NOMO-1 treated with dmso at 0.1 percent for 144 hours (cell line): Measurements from ENCODE around the gene FPR2.
"Not testable (repeated sequence)": the region's sequence is repeated elsewhere in the genome, so short reads cannot be mapped to it uniquely, and the experiment has no call there.

ENCODE experiments used
- DNase-seq: peaks from one replicate; lab custom pipeline; 2025; ENCODE audit not compliant: unreplicated experiment; lab: John Stamatoyannopoulos, UW

FPR2 gene

DNA sequence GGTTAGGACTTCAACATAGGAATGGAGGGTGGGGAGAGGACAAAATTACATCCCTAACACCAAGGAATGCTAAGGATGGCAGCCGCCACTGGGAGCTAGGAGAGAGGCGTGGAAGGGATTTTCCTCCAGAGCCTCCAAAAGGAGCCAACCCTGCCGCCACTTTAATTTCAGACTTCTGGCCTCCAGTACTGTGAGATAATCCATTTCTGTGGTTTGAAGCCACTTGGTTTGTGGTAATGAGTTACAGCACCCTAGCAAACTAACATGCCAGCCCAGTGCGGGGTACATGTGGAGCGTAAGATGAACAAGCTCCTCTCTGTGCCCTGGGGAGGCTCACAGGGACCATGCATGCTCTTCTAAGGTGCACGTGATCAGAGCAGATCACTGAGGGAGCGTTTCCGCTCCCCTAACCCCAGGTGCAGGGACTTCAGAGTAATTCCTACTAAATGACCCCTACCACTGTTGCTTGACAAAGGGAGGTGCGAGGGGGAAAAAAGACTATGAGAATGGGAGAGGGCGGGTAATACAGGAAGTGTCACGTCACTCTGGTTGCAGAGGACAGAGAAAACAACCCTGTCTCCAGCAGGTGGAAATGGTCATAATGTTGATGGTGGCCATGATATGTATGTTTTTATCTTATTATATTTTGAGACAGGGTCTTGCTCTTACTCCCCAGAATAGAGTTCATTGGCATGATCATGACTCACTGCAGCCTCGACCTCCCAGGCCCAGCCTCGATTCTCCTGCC lies 21.3 kb upstream of the FPR2 start:
- no peak for DNase-seq

DNA sequence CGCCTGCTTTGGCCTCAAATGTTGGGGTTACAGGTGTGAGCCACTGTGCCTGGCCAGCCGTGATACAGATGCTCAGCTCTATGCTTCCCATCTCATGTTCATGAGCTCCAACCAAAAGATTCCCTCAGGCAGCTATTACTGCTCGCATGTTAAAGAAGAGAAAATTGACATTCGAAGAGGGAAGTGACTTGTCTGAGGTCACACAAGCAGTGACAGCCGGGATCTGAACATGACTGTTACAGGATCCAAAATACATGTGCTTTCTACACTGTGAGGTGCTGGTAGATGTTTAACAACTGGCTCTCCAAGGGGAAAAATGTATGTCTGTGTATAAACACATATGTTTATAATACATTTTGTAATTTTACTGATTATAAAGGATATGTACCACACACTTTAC lies 20.6 kb upstream of the FPR2 start:
- DNase-seq: peak; percentile 14

DNA sequence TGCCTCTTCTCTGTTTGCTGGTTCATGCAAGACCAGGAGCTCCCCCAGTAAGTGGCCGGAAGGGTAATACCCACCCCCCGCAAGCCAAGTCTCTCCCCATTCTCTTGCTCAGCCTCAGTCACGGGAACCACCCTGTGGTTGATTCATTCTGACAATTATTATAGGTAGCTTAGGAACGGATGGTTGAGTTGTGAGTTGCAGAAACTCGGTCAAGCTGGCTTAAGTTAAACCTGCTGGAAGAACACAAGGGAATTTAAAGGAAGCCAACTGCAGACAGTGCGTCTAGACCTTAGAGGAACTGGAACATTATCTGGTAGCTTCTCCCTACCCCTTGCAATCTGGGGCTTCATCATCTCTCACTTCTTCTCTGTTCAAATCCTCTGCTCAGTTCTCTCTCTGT lies 18.2 kb upstream of the FPR2 start:
- DNase-seq: peak; percentile 21

DNA sequence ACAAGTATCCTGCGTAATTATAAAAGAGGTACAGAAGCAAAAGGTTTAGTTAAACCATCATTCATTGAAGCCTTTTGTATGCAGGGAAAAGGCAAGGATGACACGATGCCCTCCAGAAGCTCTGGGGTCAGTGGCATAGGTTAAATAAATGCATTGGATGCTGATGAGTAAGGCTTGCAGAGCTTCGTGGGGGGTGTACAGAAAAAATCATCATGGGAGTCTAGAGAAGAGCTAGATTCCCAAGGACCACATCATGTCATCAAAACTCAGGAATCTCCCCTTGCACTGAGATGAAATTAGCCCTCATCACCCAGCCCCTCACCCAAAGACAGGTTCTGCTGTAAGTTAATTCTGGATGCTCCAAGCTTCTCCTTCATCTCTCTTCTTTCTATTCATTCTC lies 17.6 kb upstream of the FPR2 start:
- DNase-seq: no peak

DNA sequence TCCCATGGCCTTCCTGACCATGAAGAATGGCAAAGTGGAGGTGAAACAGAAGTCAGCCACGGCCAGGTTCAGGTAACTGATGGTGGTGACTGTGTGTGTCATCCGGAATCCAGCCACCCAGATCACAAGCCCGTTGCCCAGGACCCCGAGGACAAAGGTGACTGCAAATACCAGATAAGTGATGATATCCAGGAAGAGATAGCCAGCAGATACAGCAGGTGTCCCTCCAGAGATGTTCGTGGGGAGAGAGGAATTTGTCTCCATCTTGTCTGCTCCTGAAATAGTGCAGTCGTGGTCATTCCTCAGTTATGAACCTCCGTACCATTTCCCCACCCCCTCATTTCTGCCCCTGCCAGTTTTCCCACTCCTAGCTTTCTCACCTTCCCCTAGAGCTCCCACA lies 14.2 kb upstream of the FPR2 start:
- DNase-seq: no peak

DNA sequence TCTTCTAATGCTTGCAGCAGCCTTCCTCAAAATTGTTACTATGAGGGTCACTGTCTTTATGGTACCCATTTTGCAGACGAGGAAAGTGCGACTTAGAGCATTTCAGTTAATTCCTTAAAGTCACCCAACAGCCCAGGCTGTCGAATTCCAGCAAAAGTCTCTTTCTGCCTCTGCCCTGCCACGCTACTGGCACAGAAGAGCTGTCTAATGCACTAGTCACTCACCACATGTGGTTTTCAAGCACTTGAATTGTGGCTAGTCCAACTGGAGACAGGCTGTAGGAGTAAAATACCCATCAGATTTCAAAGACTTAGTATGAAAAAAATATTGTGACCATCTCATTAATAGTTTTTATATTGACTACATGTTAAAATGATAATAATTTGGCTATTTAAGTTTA lies 11.0 kb upstream of the FPR2 start:
- DNase-seq: no peak

DNA sequence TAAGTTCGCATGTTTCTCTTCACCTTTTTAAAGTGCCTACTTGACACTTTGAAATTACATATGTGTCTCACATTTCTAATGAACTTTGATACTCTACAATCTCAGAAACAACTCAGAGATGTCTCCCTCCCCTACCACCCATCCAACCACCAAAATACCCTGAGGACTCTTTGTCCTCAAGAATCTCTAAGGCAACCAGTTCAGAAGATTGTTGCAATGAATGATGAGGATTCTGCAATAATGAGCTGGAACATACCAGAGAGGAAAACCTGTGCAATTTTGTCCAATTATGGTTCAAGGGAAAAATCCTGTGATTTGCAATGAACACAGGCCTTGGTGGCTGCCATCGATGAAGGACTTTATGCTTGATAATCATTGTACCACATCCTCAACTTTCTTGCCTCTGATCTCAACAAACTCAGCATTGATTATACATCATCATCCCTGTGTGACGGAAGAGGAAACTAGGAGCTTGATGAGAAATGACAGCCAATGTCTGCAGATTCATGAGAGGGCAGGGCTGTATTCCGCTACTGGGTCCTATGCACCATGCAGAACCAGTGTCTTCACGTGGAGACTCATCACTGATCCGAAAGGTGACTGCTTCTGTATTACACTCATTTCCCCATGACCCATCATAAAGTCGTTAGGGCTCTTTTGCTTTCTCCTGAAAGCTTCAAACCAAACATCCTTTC lies 10.4 kb upstream of the FPR2 start:
- DNase-seq: no peak

DNA sequence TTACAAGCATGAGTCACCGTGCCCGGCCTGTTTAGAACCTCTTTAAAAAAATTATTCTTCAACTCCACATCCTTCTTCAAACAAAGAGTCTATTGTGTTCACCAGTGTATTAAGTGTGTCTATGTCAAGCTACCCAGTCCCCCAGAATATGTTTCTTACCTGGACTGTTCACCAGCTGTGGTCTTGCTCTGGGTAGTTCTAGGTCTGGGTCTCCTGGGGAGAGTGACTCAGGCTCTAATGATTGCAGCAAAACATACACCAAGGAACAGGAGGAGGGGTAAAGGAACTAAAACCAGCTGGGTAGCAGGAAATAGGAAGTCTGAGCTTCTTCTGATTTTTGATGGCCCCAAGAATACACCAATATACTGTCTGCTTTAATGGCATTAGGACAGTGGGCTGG lies 9.3 kb upstream of the FPR2 start, which contains the start of gene FPR1:
FPR1 (minus strand) TSS at position 224 of the 400 bp plus-strand sequence. CDS start 4,884 bp downstream, outside the sequence.
- DNase-seq: peak; percentile 93

DNA sequence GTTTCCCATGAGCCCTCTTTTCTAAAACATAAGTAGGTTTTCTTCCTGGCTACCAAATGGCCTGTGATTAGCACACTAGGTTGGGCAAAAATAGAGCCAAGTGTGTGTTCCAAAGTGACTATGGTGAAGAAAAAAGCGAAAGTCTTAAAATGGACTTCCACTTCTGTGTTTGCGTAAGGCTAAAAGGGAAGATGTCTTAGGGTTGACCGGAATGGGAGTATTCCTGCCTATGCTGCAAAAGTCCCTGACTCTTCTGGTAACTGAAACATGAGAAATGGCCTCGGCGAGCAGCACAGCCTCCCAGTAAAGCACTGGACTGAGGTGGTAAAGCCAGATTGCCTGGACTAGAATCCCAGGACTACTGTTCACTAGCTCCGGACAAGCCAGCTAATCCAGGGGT lies 6.9 kb upstream of the FPR2 start:
- peak; percentile 45 for DNase-seq

DNA sequence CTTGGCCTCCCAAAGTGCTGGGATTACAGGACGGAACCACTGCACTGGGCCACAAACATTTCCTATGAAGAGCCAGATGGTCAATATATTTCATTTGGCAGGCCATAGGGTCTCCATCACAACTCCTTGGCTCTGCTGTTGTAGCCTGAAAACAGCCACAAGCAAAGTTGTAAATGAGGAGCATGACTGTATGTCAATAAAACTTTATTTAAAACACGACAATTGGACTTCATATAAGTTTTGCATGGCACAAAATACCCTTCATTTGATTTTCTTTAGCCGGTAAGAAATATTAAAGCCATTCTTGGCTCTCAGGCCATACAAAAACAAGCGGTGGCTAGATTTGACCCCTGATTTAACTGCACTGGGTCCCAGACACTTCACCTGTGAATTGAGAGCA lies 6.2 kb upstream of the FPR2 start:
- no peak for DNase-seq

DNA sequence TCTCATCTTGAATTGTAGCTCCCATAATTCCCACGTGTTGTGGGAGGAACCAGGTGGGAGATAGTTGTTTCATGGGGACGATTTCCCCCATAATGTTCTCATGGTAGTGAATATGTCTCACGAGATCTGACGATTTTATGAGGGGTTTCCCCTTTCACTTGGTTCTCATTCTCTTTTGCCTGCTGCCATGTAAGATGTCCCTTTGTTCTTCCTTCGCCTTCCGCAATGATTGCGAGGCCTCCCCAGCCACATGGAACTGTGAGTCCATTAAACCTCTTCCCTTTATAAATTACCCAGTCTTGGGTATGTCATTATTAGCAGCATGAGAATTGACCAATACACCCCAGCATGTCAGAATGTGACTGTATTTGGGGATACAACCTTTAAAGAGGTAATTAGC lies 5.4 kb upstream of the FPR2 start:
- no peak for DNase-seq

DNA sequence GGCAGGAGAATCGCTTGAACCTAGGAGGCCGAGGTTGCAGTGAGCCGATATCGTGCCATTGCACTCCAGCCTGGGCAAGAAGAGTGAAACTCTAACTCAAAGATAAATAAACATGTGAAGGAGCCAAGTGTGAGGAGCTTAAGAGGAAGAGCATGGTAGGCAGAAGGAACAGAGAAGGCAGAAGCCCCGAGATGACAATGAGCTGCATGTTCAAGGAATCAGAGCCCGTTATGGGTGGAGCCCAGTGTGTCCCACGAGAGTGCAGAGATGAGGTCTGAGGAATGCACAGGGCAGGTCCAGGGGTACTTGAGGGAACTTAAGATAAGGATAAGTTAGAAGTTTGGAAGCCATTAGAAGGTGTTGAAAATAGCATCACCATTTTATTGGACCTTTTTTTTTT lies 716 bp downstream of the FPR2 start:
- no peak for DNase-seq

DNA sequence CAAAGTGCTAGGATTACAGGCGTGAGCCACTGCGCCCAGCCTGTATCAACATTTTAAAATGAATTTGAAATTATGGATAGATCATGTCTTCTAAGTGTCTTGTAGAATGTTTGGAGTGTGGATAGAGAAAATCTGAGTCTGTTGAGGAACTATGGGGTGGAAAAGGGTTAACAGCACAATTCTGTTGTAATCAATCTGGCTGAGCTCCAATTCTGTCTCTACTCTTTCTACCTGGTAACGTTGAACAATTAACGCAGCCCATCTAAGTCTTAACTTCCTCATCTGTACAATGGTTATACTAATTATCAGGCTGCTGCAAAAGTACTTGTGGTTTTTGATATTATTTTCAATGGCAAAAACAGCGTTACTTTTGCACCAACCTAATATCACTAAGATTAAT lies 4.1 kb downstream of the FPR2 start:
- DNase-seq: peak; percentile 56

DNA sequence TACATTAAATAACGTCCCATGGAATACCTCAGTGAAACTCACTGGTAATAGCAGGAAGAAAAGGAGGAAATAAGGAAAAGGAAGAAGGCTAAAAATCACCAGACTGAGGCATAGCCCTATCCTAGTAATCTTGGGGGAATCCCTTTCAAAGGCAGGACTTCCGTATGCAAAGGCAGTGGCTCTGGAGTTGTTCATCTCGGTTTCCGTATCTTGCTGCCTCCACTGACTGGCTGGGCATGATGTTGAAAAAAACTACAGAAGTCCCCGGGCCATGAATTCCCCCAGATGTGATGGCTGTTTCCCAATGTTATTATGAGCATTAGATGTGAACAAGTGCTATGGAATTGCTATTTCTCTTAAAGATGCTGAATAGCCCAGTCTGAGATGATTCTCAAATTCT lies 5.5 kb downstream of the FPR2 start:
- DNase-seq: no peak

DNA sequence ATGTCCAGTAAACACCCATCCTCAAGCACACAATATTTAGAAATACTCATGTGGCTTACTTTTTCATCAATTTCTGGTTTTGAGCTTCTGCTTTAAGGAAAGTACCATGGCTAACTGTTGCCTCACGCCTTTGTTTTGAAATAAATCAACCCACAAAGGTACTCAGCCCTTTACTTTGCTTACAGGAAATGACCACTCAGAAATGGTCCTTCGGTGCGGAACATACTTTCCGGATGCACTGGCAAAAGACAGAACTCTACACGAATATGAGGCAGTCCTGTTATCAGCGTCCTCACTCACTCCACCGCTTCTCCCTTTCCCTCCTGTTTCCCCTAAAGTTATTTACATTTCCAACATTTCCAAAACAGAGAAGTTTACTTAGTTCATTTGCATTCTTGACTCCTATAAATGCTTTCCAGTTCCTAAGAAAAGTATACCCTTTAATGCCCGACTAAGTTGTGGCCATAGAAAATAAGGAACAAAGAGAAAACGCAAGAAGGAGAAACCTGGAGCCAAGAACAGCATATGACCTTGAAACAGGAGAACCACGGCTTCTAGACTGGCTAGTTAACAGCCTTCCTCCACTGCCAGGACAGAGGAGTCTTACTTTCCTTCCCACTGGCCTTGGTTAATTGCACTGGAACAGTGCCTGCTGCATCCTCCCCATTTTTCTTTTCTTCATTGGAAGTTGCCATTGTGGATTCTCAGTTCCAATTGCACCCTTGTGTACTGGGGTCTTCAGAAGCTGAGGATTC lies 10.6 kb downstream of the FPR2 start:
- DNase-seq: peak; percentile 76

DNA sequence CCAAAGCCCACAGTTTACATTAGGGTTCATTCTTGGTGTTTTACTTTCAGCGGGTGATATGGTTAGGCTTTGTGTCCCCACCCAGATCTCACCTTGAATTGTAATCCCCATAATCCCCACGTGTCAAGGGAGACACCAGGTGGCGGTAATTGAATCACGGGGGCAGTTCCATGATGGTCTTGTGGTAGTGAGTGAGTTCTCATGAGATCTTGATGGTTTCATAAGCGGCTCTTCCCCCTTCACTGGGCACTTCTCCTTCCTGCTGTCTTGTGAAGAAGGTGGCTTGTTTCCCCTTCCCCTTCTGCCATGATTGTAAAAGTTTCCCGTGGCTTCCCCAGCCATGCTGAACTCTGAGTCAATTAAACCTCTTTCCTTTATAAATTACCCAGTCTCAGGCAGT lies 12.0 kb downstream of the FPR2 start:
- DNase-seq: no peak

DNA sequence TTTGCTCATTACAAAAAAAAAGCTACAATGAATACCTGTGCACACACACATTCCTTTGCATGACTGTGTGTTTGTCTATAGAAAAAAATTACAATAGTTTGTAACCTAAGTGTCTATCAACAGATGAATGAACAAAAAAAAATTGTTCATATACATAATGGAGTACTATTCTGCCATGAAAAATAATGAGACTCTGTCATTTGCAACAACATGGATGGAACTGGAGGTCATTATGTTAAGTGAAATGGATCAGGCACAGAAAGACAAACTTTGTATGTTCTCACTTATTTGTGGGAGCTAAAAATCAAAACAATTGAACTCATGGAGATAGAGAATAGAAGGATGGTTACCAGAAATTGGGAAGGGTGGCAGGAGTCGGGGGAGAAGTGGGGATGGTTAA lies 15.6 kb downstream of the FPR2 start:
- not testable (repeated sequence) for DNase-seq

DNA sequence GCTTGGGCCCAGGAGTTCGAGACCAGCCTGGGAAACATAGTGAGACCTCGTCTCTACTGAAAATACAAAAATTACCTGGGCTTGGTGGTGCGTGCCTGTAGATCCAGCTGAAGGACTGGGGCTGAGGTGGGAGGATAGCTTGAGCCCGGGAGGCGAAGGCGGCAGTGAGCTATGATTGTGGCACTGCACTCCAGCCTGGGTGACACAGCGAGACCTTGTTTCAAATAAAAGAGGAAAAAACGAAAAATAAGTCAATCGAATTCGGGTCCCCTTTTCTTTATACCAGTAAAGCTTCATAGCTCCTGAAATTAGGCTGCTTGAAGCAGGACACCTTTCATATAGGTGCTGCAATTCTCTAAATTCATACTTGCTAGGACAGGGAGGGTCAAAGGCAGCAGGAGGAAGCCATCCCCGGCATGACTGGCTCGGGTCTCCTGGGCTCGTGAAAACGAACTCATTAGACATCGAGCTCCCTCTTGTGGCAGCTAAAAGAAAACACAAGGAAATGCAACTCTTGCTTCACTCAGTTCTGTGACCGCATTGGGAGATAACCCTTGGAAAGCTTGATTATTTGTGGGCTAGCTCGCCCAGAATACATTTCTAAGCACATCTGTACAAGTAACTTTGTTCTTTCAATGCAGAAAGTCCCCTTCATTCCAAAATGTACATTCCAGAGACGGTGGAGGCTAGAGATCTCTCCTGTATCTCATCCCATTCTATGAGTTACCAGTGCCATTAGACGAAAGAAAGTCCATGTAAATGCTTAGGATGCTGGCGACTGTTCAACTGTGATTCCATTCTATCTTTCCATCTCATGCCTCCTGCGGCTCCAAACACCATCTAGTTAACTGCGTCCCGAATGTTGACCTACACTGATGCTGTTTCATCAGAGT lies 16.8 kb downstream of the FPR2 start:
- peak; percentile 45 for DNase-seq

DNA sequence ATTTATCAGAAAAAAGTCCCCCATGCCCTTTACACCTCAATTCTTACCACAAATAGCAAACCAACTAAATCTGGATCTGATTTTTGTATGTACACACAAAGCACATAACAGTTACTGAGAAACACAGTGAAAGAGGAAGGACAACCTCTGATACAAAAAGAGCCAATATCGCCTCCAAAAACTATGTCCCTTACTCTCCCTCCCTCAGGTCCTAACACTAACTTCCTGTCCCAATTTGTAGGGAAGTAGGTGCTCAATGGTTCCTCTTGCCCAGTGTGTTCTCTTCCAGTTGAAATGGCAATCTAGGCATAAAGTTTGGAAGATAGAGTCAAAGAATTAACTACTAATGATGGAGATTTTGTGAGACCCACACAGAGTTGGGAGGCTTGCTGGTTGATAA lies 18.2 kb downstream of the FPR2 start:
- DNase-seq: no peak

DNA sequence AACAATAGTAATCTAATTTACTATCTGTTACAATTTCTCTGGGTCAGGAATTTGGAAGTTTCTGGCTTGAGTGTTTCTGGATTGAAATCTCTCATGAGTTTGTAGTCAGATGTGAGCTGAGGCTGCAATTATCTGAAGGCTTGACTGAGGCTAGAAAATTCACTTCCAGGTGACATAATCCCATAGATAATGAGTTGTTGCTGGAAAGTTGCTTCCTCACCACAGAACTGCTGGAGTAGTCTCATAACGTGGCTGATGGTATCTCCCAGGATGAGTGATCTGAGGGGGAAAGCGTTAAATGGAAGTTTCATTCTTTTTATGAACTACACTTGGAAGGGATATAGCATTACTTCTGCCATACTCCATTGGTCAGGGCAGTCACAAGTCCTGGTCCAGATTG lies 18.7 kb downstream of the FPR2 start:
- no peak for DNase-seq

DNA sequence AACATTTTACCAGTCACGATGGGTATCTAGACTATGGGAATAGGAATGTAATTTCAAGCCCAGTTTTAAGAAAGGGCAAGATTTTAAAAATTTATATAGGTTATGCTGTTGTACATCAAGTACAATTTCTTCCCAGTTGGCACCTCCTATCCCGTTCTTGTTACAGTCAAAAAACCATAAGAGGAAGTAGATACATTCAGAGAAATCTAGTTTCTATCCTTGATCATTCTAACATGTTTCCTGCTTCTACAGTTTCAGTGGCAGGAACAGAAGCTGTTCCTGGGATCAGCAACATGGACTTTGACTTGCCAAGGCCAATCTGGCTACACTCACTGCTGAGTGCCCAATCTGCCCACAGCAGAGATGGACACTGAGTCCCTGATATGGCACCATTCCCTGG lies 19.3 kb downstream of the FPR2 start:
- DNase-seq: peak; percentile 5
